ENCODE measurements around the gene NPAS1.

The NPAS1 gene

DNA sequence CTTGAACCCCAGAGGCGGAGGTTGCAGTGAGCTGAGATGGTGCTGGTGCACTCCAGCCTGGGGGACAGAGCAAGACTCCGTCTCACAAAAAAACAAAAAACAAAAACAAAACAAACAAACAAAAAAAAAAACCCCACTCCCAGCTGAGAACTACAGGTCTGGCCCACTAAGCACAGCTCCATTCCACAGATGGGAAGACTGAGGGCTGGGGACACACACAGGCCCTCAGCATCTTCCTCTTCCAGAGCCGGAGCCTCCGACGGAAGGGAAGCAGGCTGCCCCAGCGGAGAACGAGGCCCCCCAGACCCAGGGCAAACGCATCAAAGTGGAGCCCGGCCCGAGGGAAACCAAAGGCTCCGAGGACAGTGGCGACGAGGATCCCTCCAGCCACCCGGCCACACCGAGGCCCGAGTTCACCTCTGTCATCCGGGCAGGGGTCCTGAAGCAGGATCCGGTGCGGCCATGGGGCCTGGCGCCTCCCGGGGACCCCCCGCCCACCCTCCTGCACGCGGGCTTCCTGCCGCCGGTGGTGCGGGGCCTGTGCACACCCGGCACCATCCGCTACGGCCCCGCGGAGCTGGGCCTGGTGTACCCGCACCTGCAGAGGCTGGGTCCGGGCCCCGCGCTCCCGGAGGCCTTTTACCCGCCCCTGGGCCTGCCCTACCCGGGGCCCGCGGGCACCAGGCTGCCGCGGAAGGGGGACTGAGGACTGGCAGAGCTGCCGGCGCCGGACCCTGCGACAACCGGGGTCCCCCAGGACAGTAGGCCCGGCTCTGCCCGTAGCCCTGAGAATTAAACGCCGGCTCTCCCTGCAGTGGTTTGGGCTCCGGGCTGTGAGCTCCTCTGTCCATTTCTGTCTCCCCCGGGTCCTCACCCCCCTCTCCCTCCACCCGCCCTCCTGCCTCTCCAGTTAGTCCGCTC is 25.6 kb downstream of the NPAS1 start:
- H3K27ac ChIP-seq: no peak overlapping the region
- H3K79me2 ChIP-seq (ENCODE audit: insufficient read depth, low read depth): peaks cover 5% of the 10 kb centered on the region; the same call in 1 of the 2 replicates
- no peaks in the 10 kb centered on the region for H4K20me1 ChIP-seq (ENCODE audit: insufficient read depth)

GRCh38 chr19:47045867-47046470 is 26.3 kb downstream of the NPAS1 start:
- H2AFZ ChIP-seq (ENCODE audit: low read depth): no peak overlapping the region
- H3K9ac ChIP-seq: no peak overlapping the region
- no peaks in the 10 kb centered on the region for H3K36me3 ChIP-seq (ENCODE audit: insufficient read depth)
- no peaks in the 10 kb centered on the region for H4K20me1 ChIP-seq (ENCODE audit: insufficient read depth)
- no peak overlapping the region for H3K4me3 ChIP-seq (IDR thresholded peaks at IDR 0.05; ENCODE audit: insufficient read depth, low read depth, low read length)
- no peak for TF ChIP-seq CTCF (conservative IDR thresholded peaks at IDR 0.05; ENCODE audit: low read depth, low read length)
- H3K27me3 ChIP-seq (ENCODE audit: insufficient read depth, low read depth): no peaks in the 10 kb centered on the region
- H3K79me2 ChIP-seq (ENCODE audit: insufficient read depth, low read depth): peaks cover 5% of the 10 kb centered on the region; the same call in 1 of the 2 replicates
- no peak overlapping the region for H3K4me2 ChIP-seq
- H3K27ac ChIP-seq: no peak overlapping the region
- H3K4me1 ChIP-seq (ENCODE audit: low read depth, poor library complexity, severe bottlenecking): no peaks in the 10 kb centered on the region

More for the DNA sequence above, 25.6 kb downstream of the NPAS1 start:
- H3K27me3 ChIP-seq (ENCODE audit: insufficient read depth, low read depth): no peaks in the 10 kb centered on the region
- H2AFZ ChIP-seq (ENCODE audit: low read depth): no peak overlapping the region
- no peaks in the 10 kb centered on the region for H3K36me3 ChIP-seq (ENCODE audit: insufficient read depth)
- no peak overlapping the region for H3K9ac ChIP-seq
- no peak overlapping the region for H3K4me3 ChIP-seq (IDR thresholded peaks at IDR 0.05; ENCODE audit: insufficient read depth, low read depth, low read length)
- no peaks in the 10 kb centered on the region for H3K4me1 ChIP-seq (ENCODE audit: low read depth, poor library complexity, severe bottlenecking)
- no peak overlapping the region for H3K4me2 ChIP-seq
- TF ChIP-seq CTCF (conservative IDR thresholded peaks at IDR 0.05; ENCODE audit: low read depth, low read length): no peak

GRCh38 chr19:47047272-47047762 is 27.7 kb downstream of the NPAS1 start:
- H3K4me2 ChIP-seq: peak overlapping the region; percentile 77; the same call in 1 of the 2 replicates

More at GRCh38 chr19:47047272-47047762, 27.7 kb downstream of the NPAS1 start:
- Histone ChIP-seq H3K79me2 (ENCODE audit: insufficient read depth, low read depth) (peaks cover 5% of the 10 kb centered on the region; the same call in 1 of the 2 replicates), H3K27ac (no peak overlapping the region), H3K27me3 (ENCODE audit: insufficient read depth, low read depth) (no peaks in the 10 kb centered on the region), H4K20me1 (ENCODE audit: insufficient read depth) (no peaks in the 10 kb centered on the region), H3K9ac (no peak overlapping the region), H3K4me1 (ENCODE audit: low read depth, poor library complexity, severe bottlenecking) (no peaks in the 10 kb centered on the region), H2AFZ (ENCODE audit: low read depth) (no peak overlapping the region), H3K36me3 (ENCODE audit: insufficient read depth) (no peaks in the 10 kb centered on the region), H3K4me3 (IDR thresholded peaks at IDR 0.05; ENCODE audit: insufficient read depth, low read depth, low read length) (no peak overlapping the region)
- TF ChIP-seq CTCF (conservative IDR thresholded peaks at IDR 0.05; ENCODE audit: low read depth, low read length): no peak

All from KMS-11 (cell line).